Coronary artery (tissue), 2 donors: ENCODE measurements around the gene GLYATL2.

ENCODE experiments used
- DNase-seq: peaks from one replicate; pipeline ENCODE4 v3.0.0-alpha.2; 2017; ENCODE audit warnings: low spot score
- H3K27ac ChIP-seq, 2 donors: fragments of 200-600 bp; sonication (generic); one replicate each; pipeline ENCODE4 v1.5.1; 2016 to 2019
- H3K4me3 ChIP-seq: fragments of 200-600 bp; sonication (generic); 2 replicates; pipeline ENCODE4 v1.5.1; 2016; ENCODE audit warnings: mild to moderate bottlenecking, moderate library complexity
- TF ChIP-seq, protein P1 (sequence below): fragments of 200-600 bp; sonication (generic); IDR thresholded peaks from one replicate; pipeline ENCODE4 v1.5.1; 2019; ENCODE audit warnings: antibody characterized with exemption

The GLYATL2 gene

GRCh38 chr11:58801974-58802545 lies 42.4 kb downstream of the GLYATL2 start:
- no peak for DNase-seq
- no peak overlapping the region for H3K4me3 ChIP-seq
- H3K27ac ChIP-seq = no peak overlapping the region
- TF ChIP-seq, protein P1, sequence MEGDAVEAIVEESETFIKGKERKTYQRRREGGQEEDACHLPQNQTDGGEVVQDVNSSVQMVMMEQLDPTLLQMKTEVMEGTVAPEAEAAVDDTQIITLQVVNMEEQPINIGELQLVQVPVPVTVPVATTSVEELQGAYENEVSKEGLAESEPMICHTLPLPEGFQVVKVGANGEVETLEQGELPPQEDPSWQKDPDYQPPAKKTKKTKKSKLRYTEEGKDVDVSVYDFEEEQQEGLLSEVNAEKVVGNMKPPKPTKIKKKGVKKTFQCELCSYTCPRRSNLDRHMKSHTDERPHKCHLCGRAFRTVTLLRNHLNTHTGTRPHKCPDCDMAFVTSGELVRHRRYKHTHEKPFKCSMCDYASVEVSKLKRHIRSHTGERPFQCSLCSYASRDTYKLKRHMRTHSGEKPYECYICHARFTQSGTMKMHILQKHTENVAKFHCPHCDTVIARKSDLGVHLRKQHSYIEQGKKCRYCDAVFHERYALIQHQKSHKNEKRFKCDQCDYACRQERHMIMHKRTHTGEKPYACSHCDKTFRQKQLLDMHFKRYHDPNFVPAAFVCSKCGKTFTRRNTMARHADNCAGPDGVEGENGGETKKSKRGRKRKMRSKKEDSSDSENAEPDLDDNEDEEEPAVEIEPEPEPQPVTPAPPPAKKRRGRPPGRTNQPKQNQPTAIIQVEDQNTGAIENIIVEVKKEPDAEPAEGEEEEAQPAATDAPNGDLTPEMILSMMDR = no peak

DNA sequence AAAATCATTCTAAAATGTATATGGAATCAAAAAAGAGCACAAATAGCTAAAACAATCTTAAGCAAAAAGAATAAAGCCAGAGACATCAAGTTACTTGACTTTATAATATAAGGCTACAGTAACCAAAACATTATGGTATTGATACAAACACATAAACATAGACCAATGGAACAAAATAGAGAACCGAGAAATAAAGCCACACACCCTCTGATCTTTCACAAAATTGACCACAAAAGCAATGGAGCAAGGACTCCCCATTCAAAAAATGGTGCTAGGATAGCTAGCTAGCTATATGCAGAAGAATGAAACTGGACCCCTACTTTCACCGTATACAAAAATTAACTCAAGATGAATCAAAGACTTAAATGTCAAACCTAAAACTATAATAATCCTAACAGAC lies 43.2 kb downstream of the GLYATL2 start:
- Histone ChIP-seq H3K27ac (no peak overlapping the region), H3K4me3 (no peak overlapping the region)
- TF ChIP-seq, protein P1 = no peak
- no peak for DNase-seq

DNA sequence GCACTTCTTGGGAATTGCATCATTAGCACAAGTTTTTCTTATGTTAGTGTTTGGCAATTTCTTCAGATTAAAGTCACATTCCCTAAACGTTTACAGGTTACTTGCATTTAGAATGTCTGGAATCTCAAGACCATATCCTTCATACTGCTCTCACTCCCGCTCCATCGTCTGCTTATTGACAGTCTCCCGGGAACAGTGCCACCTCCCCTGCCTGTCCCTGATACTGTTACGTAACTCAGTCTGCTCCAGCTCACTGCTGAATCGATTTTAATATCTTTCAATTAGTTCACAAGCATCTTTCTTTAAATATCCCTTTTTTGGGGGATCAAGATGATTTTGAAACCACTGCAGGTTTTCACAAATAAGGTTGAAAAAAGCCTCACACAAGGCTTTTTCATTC lies 48.2 kb downstream of the GLYATL2 start:
- H3K4me3 ChIP-seq = no peak overlapping the region
- no peak for DNase-seq
- TF ChIP-seq, protein P1 = no peak
- H3K27ac ChIP-seq = no peak overlapping the region

- no peak overlapping the region for H3K27ac ChIP-seq
- no peak for DNase-seq
- TF ChIP-seq, protein P1 = no peak
- no peak overlapping the region for H3K4me3 ChIP-seq
These were observed 56.0 kb downstream of the GLYATL2 start for GRCh38 chr11:58788355-58789023.

GRCh38 chr11:58787903-58788302 lies 56.6 kb downstream of the GLYATL2 start:
- no peak overlapping the region for H3K4me3 ChIP-seq
- TF ChIP-seq, protein P1 = no peak
- no peak for DNase-seq
- no peak overlapping the region for H3K27ac ChIP-seq

DNA sequence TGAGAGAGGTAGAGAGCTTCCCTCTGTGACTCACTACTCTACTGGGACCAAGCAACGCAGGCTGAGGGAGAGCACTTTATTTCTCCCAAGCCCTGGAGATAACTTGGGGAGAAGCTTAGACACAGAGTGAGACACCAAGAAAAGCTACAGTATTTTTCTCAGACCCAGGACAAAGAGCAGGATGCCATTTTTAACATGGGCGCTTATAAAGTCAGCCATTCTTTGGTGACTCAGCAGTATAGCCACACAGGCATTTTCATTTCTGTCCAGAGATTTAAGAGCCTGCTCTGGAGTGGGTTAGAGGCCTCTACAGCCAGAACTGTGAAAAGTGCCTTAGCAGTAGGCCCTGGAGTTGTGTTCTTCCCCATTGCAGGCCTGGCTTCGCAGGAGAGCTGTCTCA lies 57.8 kb downstream of the GLYATL2 start:
- TF ChIP-seq, protein P1 = no peak
- no peak overlapping the region for H3K4me3 ChIP-seq
- no peak for DNase-seq
- no peak overlapping the region for H3K27ac ChIP-seq

DNA sequence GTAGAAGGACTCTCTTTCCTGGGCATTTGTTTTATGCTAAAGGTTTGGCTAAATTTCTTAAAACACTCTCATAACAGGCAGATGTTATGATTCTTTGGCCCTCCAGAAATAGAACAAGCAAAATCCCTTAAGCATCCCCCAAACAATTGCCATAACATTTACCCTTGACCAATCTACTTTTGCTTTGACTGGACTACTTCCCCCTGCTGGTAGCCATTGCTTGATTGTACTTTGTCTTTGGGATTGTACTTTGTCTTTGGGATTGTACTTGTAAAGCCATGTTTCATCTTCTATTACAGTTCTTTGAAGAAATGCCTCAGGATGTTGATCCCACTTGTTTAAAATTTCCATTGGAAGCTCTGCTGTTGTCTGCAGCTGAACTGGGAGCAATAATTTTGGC lies 59.5 kb downstream of the GLYATL2 start:
- no peak for DNase-seq
- TF ChIP-seq, protein P1 = no peak
- H3K4me3 ChIP-seq = no peak overlapping the region
- no peak overlapping the region for H3K27ac ChIP-seq
